ENCODE data around the gene CRHBP.

GRCh38 chr5:77017668-77018067 lies 64.8 kb downstream of the CRHBP start:
- TF ChIP-seq POLR2AphosphoS5 (IDR thresholded peaks at IDR 0.05; ENCODE audit: borderline replicate concordance, low read depth, low read length): no peak
- TF ChIP-seq EZH2 (IDR thresholded peaks at IDR 0.05): no peak

Measured in SK-N-MC (cell line).